HFFc6 (cell line): ENCODE measurements around the gene RFC2. TPM values are rescaled to one million over a fixed set of nuclear protein-coding genes. Genes with fewer than 3 reads are reported as not detected.

ENCODE experiments used
- DNase-seq: peaks from one replicate; pipeline ENCODE4 v3.0.0-alpha.2; 2018
- H3K27ac Mint-ChIP-seq: 2 replicates; pipeline ENCODE4 v1.8.0; 2020; ENCODE audit warnings: mild to moderate bottlenecking, mixed read lengths
- H3K27me3 Mint-ChIP-seq: 2 replicates; pipeline ENCODE4 v1.8.0; 2021; ENCODE audit warnings: mild to moderate bottlenecking, moderate library complexity, mixed read lengths; ENCODE audit not compliant: insufficient read depth
- H3K36me3 Mint-ChIP-seq: 2 replicates; pipeline ENCODE4 v1.8.0; 2021; ENCODE audit warnings: low read depth, mixed read lengths
- H3K4me1 Mint-ChIP-seq: 2 replicates; pipeline ENCODE4 v1.8.0; 2020; ENCODE audit warnings: low read depth, mixed read lengths
- H3K4me3 Mint-ChIP-seq: 2 replicates; pipeline ENCODE4 v1.8.0; 2020; ENCODE audit warnings: mild to moderate bottlenecking, moderate library complexity, mixed read lengths
- H3K9me3 Mint-ChIP-seq: 2 replicates; pipeline ENCODE4 v1.8.0; 2020; ENCODE audit warnings: mild to moderate bottlenecking, mixed read lengths
- total RNA-seq, 6 experiments: library from RNA; stranded (reverse); fragmentation: NEBNext Ultra II Directional; extraction: Animal tissue kit (Norgen Biotek cat#: 25700); gene quantifications; 2 replicates in 1 of 6; 3 replicates in 5 of 6; pipeline ENCODE4 v1.2.3, GENCODE V29; 2021
- TF ChIP-seq, protein P1 (sequence below): fragments of 200-600 bp; sonication (generic); IDR thresholded peaks from 2 replicates; pipeline ENCODE4 v1.5.0; 2021; ENCODE audit warnings: antibody characterized with exemption, mild to moderate bottlenecking

The RFC2 gene
- total RNA-seq, 6 experiments from 2014 or later = 16.8 to 37.7 (median 34.0) TPM

DNA sequence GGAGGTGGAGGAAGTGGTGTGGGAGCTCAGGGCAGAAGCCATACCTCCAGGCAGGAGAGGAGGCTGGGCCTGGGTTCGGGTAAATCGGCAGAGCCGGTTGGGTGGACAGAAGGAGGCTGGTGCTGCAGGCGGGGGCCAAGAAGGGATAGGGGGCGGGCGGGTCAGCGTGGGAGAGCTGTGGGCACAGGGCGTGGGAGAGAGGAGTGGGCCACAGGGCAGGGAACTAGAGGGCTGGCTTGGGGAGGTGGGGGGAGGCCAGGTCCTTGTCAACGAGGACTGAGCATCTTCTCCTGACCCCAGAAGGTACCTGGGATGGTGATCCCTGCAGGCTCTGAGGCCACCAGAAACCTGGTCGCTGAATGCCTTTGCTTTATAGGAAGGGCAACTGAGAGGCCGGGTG is 32.5 kb downstream of the RFC2 start:
- TF ChIP-seq, protein P1, sequence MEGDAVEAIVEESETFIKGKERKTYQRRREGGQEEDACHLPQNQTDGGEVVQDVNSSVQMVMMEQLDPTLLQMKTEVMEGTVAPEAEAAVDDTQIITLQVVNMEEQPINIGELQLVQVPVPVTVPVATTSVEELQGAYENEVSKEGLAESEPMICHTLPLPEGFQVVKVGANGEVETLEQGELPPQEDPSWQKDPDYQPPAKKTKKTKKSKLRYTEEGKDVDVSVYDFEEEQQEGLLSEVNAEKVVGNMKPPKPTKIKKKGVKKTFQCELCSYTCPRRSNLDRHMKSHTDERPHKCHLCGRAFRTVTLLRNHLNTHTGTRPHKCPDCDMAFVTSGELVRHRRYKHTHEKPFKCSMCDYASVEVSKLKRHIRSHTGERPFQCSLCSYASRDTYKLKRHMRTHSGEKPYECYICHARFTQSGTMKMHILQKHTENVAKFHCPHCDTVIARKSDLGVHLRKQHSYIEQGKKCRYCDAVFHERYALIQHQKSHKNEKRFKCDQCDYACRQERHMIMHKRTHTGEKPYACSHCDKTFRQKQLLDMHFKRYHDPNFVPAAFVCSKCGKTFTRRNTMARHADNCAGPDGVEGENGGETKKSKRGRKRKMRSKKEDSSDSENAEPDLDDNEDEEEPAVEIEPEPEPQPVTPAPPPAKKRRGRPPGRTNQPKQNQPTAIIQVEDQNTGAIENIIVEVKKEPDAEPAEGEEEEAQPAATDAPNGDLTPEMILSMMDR = no peak
- no peak for DNase-seq
- Mint-ChIP-seq H3K27me3 (no peaks in the 10 kb centered on the region), H3K4me3 (no peak overlapping the region), H3K9me3 (no peaks in the 10 kb centered on the region), H3K27ac (no peak overlapping the region), H3K4me1 (no peaks in the 10 kb centered on the region), H3K36me3 (0 out of 2 replicates have a peak, but pooled peaks cover 5% of the 10 kb centered on the region)

DNA sequence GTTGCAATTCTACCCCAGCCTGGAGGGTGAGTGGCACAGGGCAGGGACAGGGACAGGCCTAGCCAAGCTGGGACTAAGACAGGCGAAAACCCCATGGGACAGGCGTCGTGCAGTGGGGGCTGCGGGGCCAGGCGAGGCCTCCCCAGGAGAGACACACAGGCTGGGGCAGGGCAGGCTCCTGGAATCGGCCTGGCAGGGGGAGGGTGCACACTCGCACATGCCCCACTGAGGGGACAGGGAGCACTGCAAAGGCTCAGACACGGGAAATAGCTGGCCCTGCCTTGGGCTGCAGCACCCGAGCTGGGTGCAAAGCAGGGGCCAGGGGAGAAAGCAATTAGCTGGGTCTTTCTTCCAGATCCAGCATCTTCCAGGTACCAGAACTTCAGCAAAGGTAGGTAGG is 34.0 kb downstream of the RFC2 start:
- no peak overlapping the region for H3K4me3 Mint-ChIP-seq
- no peak overlapping the region for H3K27ac Mint-ChIP-seq
- TF ChIP-seq, protein P1 = no peak
- no peaks in the 10 kb centered on the region for H3K9me3 Mint-ChIP-seq
- H3K4me1 Mint-ChIP-seq = no peaks in the 10 kb centered on the region
- no peaks in the 10 kb centered on the region for H3K36me3 Mint-ChIP-seq
- DNase-seq = no peak
- H3K27me3 Mint-ChIP-seq = no peaks in the 10 kb centered on the region

GRCh38 chr7:74219416-74219815 is 34.8 kb downstream of the RFC2 start:
- Mint-ChIP-seq H3K4me3 (no peak overlapping the region), H3K27ac (no peak overlapping the region), H3K4me1 (no peaks in the 10 kb centered on the region), H3K9me3 (no peaks in the 10 kb centered on the region), H3K27me3 (no peaks in the 10 kb centered on the region), H3K36me3 (no peaks in the 10 kb centered on the region)
- TF ChIP-seq, protein P1 = no peak
- no peak for DNase-seq

DNA sequence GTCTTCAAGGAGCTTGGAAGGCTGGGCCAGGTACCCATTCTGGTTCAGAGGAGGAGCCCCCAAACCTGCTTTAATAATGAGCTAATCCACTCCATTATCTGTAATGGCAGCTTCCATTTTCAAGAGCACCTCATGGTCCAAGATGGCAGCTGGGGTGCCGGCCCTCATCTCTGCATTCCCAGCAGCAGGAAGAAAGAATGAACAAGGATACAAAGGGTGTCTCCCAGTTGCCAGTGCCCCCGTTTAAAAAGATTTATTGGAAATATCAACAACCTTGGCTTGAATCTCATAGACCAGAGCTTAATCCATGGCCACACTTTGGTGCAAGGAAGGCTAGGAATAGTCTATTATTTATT is 35.9 kb downstream of the RFC2 start:
- Mint-ChIP-seq H3K4me1 (no peaks in the 10 kb centered on the region), H3K4me3 (no peak overlapping the region), H3K27ac (no peak overlapping the region), H3K36me3 (no peaks in the 10 kb centered on the region), H3K9me3 (no peaks in the 10 kb centered on the region), H3K27me3 (no peaks in the 10 kb centered on the region)
- TF ChIP-seq, protein P1 = no peak
- DNase-seq = no peak

DNA sequence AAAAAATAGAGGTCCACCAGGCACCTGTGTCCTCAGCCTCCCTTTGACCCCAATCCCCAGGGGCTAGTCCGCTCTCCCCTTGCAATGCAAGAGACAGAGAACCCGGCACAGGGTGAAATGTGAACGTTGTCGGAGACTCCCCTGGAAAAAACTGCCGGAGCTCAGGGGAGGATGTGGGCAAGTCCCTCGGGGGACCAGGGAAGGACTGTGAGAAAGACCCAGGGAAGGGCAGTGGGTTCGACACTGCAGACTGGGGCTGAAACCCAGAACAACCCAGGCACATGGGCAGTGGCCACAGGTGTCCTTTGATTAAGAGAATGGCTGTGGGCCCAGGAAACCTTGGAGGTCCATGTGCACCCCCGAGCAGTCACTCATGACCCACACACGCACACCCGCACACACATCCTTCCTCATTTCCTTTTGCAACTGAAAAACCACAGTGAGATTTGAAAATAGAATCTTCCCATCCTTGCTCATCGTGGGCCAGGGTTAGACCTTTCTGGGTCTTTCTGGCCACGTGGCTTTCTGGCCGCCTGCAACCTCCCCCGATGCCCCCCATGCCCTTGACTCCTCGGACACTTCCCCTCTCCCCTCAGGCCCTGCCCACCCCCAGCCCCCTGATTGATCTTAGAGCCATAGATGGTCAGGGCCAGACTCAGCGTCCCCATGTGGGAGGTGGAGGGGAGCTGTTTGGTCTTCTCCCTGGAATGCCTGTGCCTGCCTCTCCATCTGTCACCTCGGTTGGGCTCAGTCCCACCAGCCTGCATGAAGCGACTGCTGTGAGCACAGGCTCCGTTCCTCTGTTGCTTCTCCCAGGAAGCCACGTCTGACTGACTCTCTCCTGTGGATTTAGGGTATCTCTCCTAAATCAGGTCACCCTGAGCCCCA is 36.5 kb downstream of the RFC2 start:
- H3K27ac Mint-ChIP-seq = no peak overlapping the region
- no peaks in the 10 kb centered on the region for H3K4me1 Mint-ChIP-seq
- H3K27me3 Mint-ChIP-seq = no peaks in the 10 kb centered on the region
- TF ChIP-seq, protein P1 = no peak
- no peak overlapping the region for H3K4me3 Mint-ChIP-seq
- no peaks in the 10 kb centered on the region for H3K36me3 Mint-ChIP-seq
- no peaks in the 10 kb centered on the region for H3K9me3 Mint-ChIP-seq
- no peak for DNase-seq
